CD14-positive monocyte (primary cell): Measurements from ENCODE around the gene C15orf61. TPM values are rescaled to one million over a fixed set of nuclear protein-coding genes. Genes with fewer than 3 reads are reported as not detected.

Experiments
- DNase-seq, 3 donors: peaks; one replicate each; pipeline ENCODE4 v3.0.0-alpha.2; 2011 to 2022
- H2AFZ ChIP-seq: 2 replicates; pipeline ENCODE4 v1.6.0; 2012; ENCODE audit warnings: mild to moderate bottlenecking, low read depth, low read length, inconsistent platforms; ENCODE audit not compliant: insufficient read depth, poor library complexity, severe bottlenecking
- H3K27ac ChIP-seq, 2 donors: 1 replicate in 1 of 2; 2 replicates in 1 of 2; pipeline ENCODE4 v1.5.1; 2012 to 2013; ENCODE audit warnings: low read length in 2 of 2, control low read depth in 1 of 2, inconsistent platforms in 1 of 2, low read depth in 1 of 2, mild to moderate bottlenecking in 1 of 2
- H3K27me3 ChIP-seq, 2 donors: one replicate each; pipeline versions ENCODE4 v1.6.0 to v1.6.1; 2011 to 2013; ENCODE audit warnings: low read length in 2 of 2; ENCODE audit not compliant: control insufficient read depth in 2 of 2, insufficient read depth in 2 of 2
- H3K36me3 ChIP-seq, 2 donors: replicated peaks in 1 of 2; 1 replicate in 1 of 2; 2 replicates in 1 of 2; pipeline versions ENCODE4 v1.5.1 to v1.6.1; 2012 to 2013; ENCODE audit warnings: low read length in 2 of 2, control low read depth in 1 of 2, inconsistent platforms in 1 of 2, mild to moderate bottlenecking in 1 of 2; ENCODE audit not compliant: insufficient read depth in 2 of 2, control insufficient read depth in 1 of 2
- H3K4me1 ChIP-seq, 2 donors: 1 replicate in 1 of 2; 2 replicates in 1 of 2; pipeline versions ENCODE4 v1.5.1 to v1.6.1; 2012 to 2013; ENCODE audit warnings: low read length in 2 of 2, control low read depth in 1 of 2, inconsistent platforms in 1 of 2, mild to moderate bottlenecking in 1 of 2, moderate library complexity in 1 of 2; ENCODE audit not compliant: insufficient read depth in 2 of 2, control insufficient read depth in 1 of 2
- H3K4me2 ChIP-seq: replicated peaks from 2 replicates; pipeline ENCODE3; 2012; ENCODE audit warnings: low read length, moderate library complexity, mild to moderate bottlenecking; ENCODE audit not compliant: poor library complexity, severe bottlenecking; ENCODE audit errors: extremely low read depth
- H3K4me3 ChIP-seq, 3 experiments: fragments of 200-600 bp in 1 of 3; sonication (generic) in 1 of 3; replicated peaks in 1 of 3; 1 replicate in 2 of 3; 2 replicates in 1 of 3; pipeline ENCODE4 v1.5.1; 2011 to 2013; ENCODE audit warnings: low read length in 3 of 3, mild to moderate bottlenecking in 3 of 3, control low read depth in 2 of 3, low read depth in 2 of 3, inconsistent platforms in 1 of 3, moderate library complexity in 1 of 3
- H3K79me2 ChIP-seq: 2 replicates; pipeline ENCODE4 v1.6.0; 2012; ENCODE audit warnings: mild to moderate bottlenecking, control low read depth, inconsistent platforms, low read length, moderate library complexity; ENCODE audit not compliant: insufficient read depth
- H3K9ac ChIP-seq: 2 replicates; pipeline ENCODE4 v1.6.0; 2017; ENCODE audit warnings: low read length, mild to moderate bottlenecking; ENCODE audit not compliant: insufficient read depth, poor library complexity, severe bottlenecking
- H3K9me3 ChIP-seq, 2 donors: replicated peaks in 1 of 2; 1 replicate in 1 of 2; 2 replicates in 1 of 2; pipeline versions ENCODE4 v1.5.1 to v1.6.1; 2012 to 2013; ENCODE audit warnings: low read length in 2 of 2, control low read depth in 1 of 2; ENCODE audit not compliant: control insufficient read depth in 1 of 2, insufficient read depth in 1 of 2
- H4K20me1 ChIP-seq: 2 replicates; pipeline ENCODE4 v1.6.0; 2012; ENCODE audit warnings: mild to moderate bottlenecking, low read length, control low read depth, moderate library complexity; ENCODE audit not compliant: insufficient read depth
- H3K27ac Mint-ChIP-seq, 7 donors: one replicate each; pipeline ENCODE4 v1.8.0; 2020; ENCODE audit warnings: mild to moderate bottlenecking in 7 of 7, mixed read lengths in 7 of 7, moderate library complexity in 6 of 7, inconsistent platforms in 2 of 7
- H3K27me3 Mint-ChIP-seq, 3 donors: one replicate each; pipeline ENCODE4 v1.8.0; 2021 to 2022; ENCODE audit warnings: low read depth in 3 of 3, mild to moderate bottlenecking in 3 of 3, mixed read lengths in 3 of 3, moderate library complexity in 3 of 3, inconsistent platforms in 1 of 3
- H3K36me3 Mint-ChIP-seq, 2 donors: one replicate each; pipeline ENCODE4 v1.8.0; 2020; ENCODE audit warnings: mixed read lengths in 2 of 2, inconsistent platforms in 1 of 2, mild to moderate bottlenecking in 1 of 2
- H3K4me1 Mint-ChIP-seq: one replicate; pipeline ENCODE4 v1.8.0; 2020; ENCODE audit warnings: mild to moderate bottlenecking, mixed read lengths
- H3K4me3 Mint-ChIP-seq, 2 donors: one replicate each; pipeline ENCODE4 v1.8.0; 2020; ENCODE audit warnings: mild to moderate bottlenecking in 2 of 2, mixed read lengths in 2 of 2, moderate library complexity in 1 of 2
- H3K9me3 Mint-ChIP-seq, 7 donors: one replicate each; pipeline ENCODE4 v1.8.0; 2020 to 2022; ENCODE audit warnings: mixed read lengths in 7 of 7, mild to moderate bottlenecking in 6 of 7, moderate library complexity in 6 of 7, inconsistent platforms in 2 of 7
- CTCF ChIP-seq: fragments of 200-600 bp; IDR thresholded peaks from one replicate; pipeline ENCODE4 v1.8.0; 2022; ENCODE audit warnings: antibody characterized with exemption, mild to moderate bottlenecking
- WGBS: methylation state at CpG from one replicate; pipeline ENCODE4 v1.1.5; 2013; ENCODE audit warnings: missing lambda C conversion rate; ENCODE audit not compliant: insufficient coverage; 5-methylcytosine and 5-hydroxymethylcytosine counted together
- intact Hi-C, 2 donors: fragments of 100-400 bp; cut with micrococcal nuclease; formaldehyde crosslinking; loops; one replicate each; pipeline versions ENCODE4 v1.15.0 to v1.15.1; 2023
- polyA plus RNA-seq, 3 donors: library from polyadenylated mRNA; depleted of rRNA in 1 of 3; unstranded in 2 of 3; stranded (reverse) in 1 of 3; fragments of 300-500 nt in 2 of 3; fragments of >200 nt in 1 of 3; fragmentation: Illumina TruSeq in 2 of 3; gene quantifications; 1 replicate in 2 of 3; 2 replicates in 1 of 3; pipeline ENCODE4 v1.2.3, GENCODE V29; 2012 to 2021

The C15orf61 gene
- polyA plus RNA-seq, 3 donors, result 3.2 to 3.9 (median 3.6) TPM

- Histone ChIP-seq H3K36me3 (peaks cover 3 to 23% of the 10 kb centered on the region in 2 donors), H3K27me3 (no peaks in the 10 kb centered on the region), H3K79me2 (no peaks in the 10 kb centered on the region), H4K20me1 (no peaks in the 10 kb centered on the region), H3K9ac (no peak overlapping the region), H3K27ac (no peak overlapping the region), H3K9me3 (no peaks in the 10 kb centered on the region), H3K4me3 (no peak overlapping the region), H3K4me1 (peaks cover 11 to 12% of the 10 kb centered on the region in 2 donors), H3K4me2 (no peak overlapping the region), H2AFZ (no peak overlapping the region)
- Mint-ChIP-seq H3K27me3 (no peaks in the 10 kb centered on the region), H3K4me3 (no peak overlapping the region), H3K4me1 (peaks cover 19% of the 10 kb centered on the region), H3K27ac (no peak overlapping the region), H3K36me3 (peaks cover 20 to 33% of the 10 kb centered on the region in 2 donors), H3K9me3 (no peaks in the 10 kb centered on the region)
- intact Hi-C loops, result no loop called here
- WGBS, result no CpG with 5 or more reads among the region's 3 CpGs
- TF ChIP-seq CTCF, result no peak
- DNase-seq, result no peak
Measured at GRCh38 chr15:67511606-67512005, 9.3 kb upstream of the C15orf61 start.

DNA sequence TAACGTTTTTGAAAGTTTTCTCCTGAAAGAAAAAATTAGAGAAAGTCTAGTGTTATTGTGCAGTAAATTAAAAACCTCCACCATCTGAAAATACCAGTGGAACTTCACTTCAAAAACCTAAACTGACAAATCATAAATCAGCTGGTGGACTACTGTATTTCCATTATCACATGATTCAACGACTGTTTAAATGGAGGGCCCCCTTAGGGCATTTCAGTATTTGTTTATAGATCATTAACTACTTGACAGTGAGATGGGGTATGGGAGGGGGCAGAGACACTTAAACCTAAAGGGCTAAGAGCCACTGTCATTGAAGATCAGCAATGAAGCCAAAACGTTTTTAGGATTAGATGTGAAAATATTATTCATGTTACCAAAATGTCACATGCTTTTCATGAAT, 8.8 kb upstream of the C15orf61 start:
- no CpG with 5 or more reads among the region's 3 CpGs for WGBS
- H3K4me3 Mint-ChIP-seq, result no peak overlapping the region
- H3K27ac Mint-ChIP-seq, result no peak overlapping the region
- no peaks in the 10 kb centered on the region for H3K9me3 Mint-ChIP-seq
- peaks cover 13% of the 10 kb centered on the region for H3K4me1 Mint-ChIP-seq
- no peaks in the 10 kb centered on the region for H3K27me3 Mint-ChIP-seq
- TF ChIP-seq CTCF, result no peak
- Histone ChIP-seq H3K36me3 (peaks cover 3 to 23% of the 10 kb centered on the region in 2 donors), H3K79me2 (no peaks in the 10 kb centered on the region), H3K27ac (no peak overlapping the region), H3K9me3 (no peaks in the 10 kb centered on the region), H3K4me1 (peaks cover 6% of the 10 kb centered on the region in 2 donors), H2AFZ (no peak overlapping the region), H3K4me2 (no peak overlapping the region), H3K4me3 (no peak overlapping the region), H4K20me1 (no peaks in the 10 kb centered on the region), H3K9ac (no peak overlapping the region), H3K27me3 (no peaks in the 10 kb centered on the region)
- intact Hi-C loops, result no loop called here
- H3K36me3 Mint-ChIP-seq, result peaks cover 20 to 35% of the 10 kb centered on the region in 2 donors
- no peak for DNase-seq
